Natural killer cell treated with Interleukin-12 subunit alpha and Interleukin-12 subunit beta and Interleukin-15 and Interleukin-18, amount 100 ng/mL, for 72 hours (primary cell): ENCODE measurements around the gene PMF1. TPM values are rescaled to one million over a fixed set of nuclear protein-coding genes. Genes with fewer than 3 reads are reported as not detected.

Experiments used
- total RNA-seq, 2 donors: library from RNA; stranded (reverse); gene quantifications; one replicate each; pipeline ENCODE4 v1.2.3, GENCODE V29; 2022

The PMF1 gene
- total RNA-seq, 2 donors from 2014 or later = 90.6 to 105 TPM

Other genes with a start within 250 kb of the PMF1 start
- 100 to 1,000 TPM; 205 to 234 TPM for gene ARHGEF2, start 234.5 kb upstream of the PMF1 start, total RNA-seq
- 100 to 1,000 TPM; 240 to 299 TPM for gene SSR2, start 192.1 kb upstream of the PMF1 start, total RNA-seq
- gene UBQLN4, start 159.2 kb upstream of the PMF1 start, total RNA-seq = 10 to 100 TPM; 30.4 to 51.4 TPM
- 10 to 100 TPM; 34.0 to 35.6 TPM for gene LAMTOR2, start 158.2 kb upstream of the PMF1 start, total RNA-seq
- gene RAB25, start 151.8 kb upstream of the PMF1 start, total RNA-seq = not detected
- gene MEX3A, start 130.5 kb upstream of the PMF1 start, total RNA-seq = under 1 TPM; 0.06 to 0.07 TPM
- 10 to 100 TPM; 21.4 to 67.6 TPM for gene LMNA, start 98.3 kb upstream of the PMF1 start, total RNA-seq
- gene SEMA4A, start 59.4 kb upstream of the PMF1 start, total RNA-seq = 10 to 100 TPM in 1 of 2 donors, 1 to 10 TPM in 1; 3.9 to 16.6 TPM
- 10 to 100 TPM; 54.4 to 56.6 TPM for gene SLC25A44, start 18.9 kb upstream of the PMF1 start, total RNA-seq
- gene BGLAP, start 29.2 kb downstream of the PMF1 start, total RNA-seq = 1 to 10 TPM; 1.8 to 2.3 TPM
- gene PAQR6, start 35.0 kb downstream of the PMF1 start, total RNA-seq = 1 to 10 TPM; 5.9 to 9.5 TPM
- gene SMG5, start 69.8 kb downstream of the PMF1 start, total RNA-seq = 100 to 1,000 TPM in 1 of 2 donors, 10 to 100 TPM in 1; 89.3 to 130 TPM
- gene TMEM79, start 71.3 kb downstream of the PMF1 start, total RNA-seq = 10 to 100 TPM in 1 of 2 donors, 1 to 10 TPM in 1; 6.4 to 12.0 TPM
- 10 to 100 TPM; 17.2 to 19.6 TPM for gene GLMP, start 82.7 kb downstream of the PMF1 start, total RNA-seq
- not detected for gene VHLL, start 86.3 kb downstream of the PMF1 start, total RNA-seq
- 100 to 1,000 TPM; 299 to 338 TPM for gene CCT3, start 125.3 kb downstream of the PMF1 start, total RNA-seq
- gene TSACC, start 125.5 kb downstream of the PMF1 start, total RNA-seq = not detected
- gene RHBG, start 156.2 kb downstream of the PMF1 start, total RNA-seq = not detected